ENCODE data around the gene SELENOO.

DNA sequence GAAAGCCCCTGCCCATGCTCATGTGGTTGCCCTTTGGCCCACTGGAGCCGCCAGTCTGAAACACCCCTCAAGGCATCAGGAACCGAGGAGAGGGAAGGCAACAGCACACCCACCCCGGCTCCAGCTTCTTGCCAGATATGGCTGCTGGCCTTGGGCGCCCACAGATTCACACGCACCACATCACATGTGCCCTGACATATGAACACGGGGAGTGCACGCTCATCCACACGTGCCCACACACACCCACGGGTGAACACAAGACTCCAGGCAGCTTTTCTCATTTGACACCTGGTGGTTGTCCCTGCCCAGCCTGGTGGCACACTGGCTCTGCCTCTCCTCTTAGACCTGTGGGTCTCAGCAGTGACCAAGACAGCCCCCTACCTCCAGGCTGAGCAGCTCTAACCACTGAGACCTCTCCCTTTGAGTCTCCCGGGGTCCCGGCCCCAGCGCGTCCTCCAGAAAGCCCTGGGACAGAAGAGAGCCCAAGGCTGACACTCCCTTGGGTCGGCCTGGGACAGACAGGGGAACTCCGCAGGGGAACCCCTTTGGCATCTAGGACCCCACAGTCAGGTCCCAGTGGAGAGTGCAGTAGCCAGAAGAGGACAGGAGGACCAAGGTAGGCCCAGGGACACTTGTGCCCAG is 63.4 kb downstream of the SELENOO start:
- TF ChIP-seq POLR2A (IDR thresholded peaks at IDR 0.05): no peak
- TF ChIP-seq, protein P1, sequence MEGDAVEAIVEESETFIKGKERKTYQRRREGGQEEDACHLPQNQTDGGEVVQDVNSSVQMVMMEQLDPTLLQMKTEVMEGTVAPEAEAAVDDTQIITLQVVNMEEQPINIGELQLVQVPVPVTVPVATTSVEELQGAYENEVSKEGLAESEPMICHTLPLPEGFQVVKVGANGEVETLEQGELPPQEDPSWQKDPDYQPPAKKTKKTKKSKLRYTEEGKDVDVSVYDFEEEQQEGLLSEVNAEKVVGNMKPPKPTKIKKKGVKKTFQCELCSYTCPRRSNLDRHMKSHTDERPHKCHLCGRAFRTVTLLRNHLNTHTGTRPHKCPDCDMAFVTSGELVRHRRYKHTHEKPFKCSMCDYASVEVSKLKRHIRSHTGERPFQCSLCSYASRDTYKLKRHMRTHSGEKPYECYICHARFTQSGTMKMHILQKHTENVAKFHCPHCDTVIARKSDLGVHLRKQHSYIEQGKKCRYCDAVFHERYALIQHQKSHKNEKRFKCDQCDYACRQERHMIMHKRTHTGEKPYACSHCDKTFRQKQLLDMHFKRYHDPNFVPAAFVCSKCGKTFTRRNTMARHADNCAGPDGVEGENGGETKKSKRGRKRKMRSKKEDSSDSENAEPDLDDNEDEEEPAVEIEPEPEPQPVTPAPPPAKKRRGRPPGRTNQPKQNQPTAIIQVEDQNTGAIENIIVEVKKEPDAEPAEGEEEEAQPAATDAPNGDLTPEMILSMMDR (IDR thresholded peaks at IDR 0.05): no peak

Measured in Peyer's patch (tissue), 4 donors.